WI38 (cell line): ENCODE results near the gene STK16.
"Not testable (repeated sequence)": the region's sequence is repeated elsewhere in the genome, so short reads cannot be mapped to it uniquely, and the experiment has no call there.

Experiments used
- H3K4me3 ChIP-seq: 2 replicates; pipeline ENCODE4 v1.5.1; 2011; ENCODE audit warnings: low read depth, mild to moderate bottlenecking, control low read depth, low read length
- CTCF ChIP-seq: IDR thresholded peaks from 2 replicates; pipeline ENCODE4 v1.5.1; 2012; ENCODE audit warnings: low read depth, mild to moderate bottlenecking, control low read depth, low read length

Gene STK16

GRCh38 chr2:219282375-219282774, 37.1 kb downstream of the STK16 start:
- no peak overlapping the region for H3K4me3 ChIP-seq
- TF ChIP-seq CTCF = no peak

- TF ChIP-seq CTCF = no peak
These were observed 37.8 kb downstream of the STK16 start for GRCh38 chr2:219282943-219283581.

DNA sequence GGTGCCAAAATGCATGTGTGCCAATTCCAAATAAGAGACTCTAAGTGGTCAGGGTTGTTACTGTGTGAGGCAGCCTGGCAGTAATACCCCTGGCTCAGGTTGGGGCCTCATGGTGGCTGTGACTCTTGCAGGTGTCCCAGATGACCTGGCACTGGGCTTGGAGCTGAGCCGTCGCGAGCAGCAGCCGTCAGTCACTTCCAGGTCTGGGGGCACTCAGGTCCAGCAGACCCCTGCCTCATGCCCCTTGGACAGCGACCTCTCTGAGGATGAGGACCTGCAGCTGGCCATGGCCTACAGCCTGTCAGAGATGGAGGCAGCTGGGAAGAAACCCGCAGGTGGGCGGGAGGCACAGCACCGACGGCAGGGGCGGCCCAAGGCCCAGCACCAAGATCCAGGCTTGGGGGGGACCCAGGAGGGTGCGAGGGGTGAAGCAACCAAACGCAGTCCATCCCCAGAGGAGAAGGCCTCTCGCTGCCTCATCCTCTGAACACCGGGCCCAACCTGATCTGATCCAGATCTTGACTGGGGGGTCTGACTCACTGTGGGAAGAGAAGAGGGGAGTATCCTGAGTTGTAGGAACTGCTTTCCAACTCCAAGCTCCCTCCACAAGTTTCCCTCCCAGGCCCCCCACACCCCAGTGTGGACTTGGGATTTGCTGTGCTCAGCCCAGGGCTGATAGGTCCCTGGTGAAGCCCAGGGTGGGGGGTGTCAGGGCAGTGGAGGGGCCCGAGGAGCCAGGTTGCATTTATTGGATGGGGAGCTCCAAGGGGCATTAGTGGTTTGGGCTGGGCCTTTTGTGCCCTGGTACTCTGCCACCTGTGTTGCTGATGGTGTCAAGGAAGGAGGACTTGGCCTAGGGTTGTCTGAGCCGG, 39.5 kb downstream of the STK16 start:
- TF ChIP-seq CTCF = no peak
- H3K4me3 ChIP-seq = no peak overlapping the region

More at GRCh38 chr2:219282943-219283581, 37.8 kb downstream of the STK16 start:
- H3K4me3 ChIP-seq = no peak overlapping the region

DNA sequence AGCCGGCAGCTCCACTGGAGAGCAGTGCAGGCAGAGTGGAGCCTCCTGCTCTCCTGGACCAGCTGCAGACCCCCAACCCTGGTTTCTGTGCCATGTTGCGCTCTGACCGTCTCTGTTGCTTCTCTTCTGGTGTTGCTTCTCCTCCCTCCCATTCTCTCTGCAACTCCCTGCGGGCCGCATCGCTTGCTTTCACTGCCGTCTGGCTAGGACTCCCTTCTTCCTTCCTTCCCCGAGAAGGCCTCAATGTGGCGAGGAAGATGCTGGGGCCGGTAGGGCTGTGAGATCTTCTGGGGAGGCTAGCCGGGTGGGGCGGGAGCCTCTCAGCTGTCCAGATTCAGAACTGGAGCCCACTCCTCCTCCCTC, 40.1 kb downstream of the STK16 start:
- H3K4me3 ChIP-seq = no peak overlapping the region
- TF ChIP-seq CTCF = no peak

GRCh38 chr2:219285894-219286425, 40.7 kb downstream of the STK16 start:
- no peak overlapping the region for H3K4me3 ChIP-seq
- no peak for TF ChIP-seq CTCF

DNA sequence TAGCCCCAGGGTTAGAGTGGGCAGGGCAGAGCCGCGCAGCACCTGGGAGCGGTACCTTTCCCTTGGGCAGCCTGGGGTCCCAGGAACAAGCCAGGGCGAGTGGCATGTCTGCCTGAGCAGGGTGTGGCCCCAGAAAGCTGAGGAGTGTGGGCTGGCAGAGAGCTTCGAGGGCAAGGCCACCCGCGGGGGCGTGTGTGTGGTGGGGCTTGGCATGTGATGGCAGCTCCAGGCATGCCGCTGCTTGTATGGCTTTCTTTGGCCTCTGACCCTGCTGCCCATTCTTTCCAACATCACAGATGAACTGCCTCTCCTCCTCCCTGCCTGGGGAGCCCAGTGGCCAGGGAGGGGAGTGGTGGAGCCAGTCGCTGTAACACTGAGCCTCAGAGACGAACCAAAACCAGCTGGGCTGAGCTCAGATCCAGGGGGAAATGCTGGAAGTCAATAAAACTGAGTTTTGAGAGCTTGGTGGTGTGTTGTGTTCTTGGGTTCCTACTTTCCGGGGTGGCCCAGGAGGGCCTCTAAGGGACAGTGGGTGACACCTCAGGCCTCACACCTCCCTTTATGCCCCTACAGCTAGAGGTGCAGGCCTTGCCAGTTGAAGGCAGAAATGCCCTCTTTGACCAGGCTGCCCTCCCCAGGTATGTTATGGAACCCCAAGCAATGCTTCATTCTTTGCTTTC, 41.3 kb downstream of the STK16 start:
- no peak overlapping the region for H3K4me3 ChIP-seq
- TF ChIP-seq CTCF = no peak

- H3K4me3 ChIP-seq = not testable (repeated sequence)
These were observed 41.8 kb downstream of the STK16 start for GRCh38 chr2:219287116-219287440.
